GM12801 (cell line): ENCODE measurements around the gene PDIA5.

Experiments
- CTCF ChIP-seq: IDR thresholded peaks from one replicate; pipeline ENCODE4 v1.5.1; 2011; ENCODE audit warnings: control low read depth; ENCODE audit not compliant: insufficient read length; ENCODE audit errors: extremely low read depth

The PDIA5 gene

DNA sequence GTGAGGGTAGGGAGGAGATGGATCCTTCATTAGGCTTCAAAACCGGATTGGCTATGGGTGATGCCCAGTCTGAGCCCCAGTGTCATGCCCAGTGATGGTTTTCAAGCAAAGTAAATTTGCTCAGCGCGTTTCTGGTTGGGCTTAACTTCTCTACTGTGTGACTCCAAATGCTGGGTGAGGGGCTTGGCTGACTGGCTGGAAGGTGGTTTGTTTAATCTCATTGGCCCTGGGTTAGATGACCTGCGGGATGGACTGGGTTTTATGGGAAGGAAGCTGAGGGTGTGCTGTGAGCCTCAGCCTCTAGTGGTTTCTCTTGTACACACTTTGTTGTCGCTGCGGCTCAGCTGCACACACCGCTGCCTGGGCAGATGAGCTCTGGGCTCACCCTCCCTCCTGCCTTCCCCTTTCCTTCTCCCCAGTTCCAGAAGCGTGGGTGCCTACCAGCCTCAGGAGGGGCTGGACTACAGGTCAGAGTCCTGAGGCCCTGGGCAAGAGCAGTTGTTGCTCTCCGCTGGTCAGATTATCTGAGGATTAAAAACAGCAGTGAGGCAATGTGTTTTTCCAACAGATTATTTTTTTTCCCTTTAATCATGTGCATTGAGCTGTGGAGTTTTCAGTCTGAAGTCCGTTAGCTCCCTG, 18.6 kb downstream of the PDIA5 start:
- no peak for TF ChIP-seq CTCF

DNA sequence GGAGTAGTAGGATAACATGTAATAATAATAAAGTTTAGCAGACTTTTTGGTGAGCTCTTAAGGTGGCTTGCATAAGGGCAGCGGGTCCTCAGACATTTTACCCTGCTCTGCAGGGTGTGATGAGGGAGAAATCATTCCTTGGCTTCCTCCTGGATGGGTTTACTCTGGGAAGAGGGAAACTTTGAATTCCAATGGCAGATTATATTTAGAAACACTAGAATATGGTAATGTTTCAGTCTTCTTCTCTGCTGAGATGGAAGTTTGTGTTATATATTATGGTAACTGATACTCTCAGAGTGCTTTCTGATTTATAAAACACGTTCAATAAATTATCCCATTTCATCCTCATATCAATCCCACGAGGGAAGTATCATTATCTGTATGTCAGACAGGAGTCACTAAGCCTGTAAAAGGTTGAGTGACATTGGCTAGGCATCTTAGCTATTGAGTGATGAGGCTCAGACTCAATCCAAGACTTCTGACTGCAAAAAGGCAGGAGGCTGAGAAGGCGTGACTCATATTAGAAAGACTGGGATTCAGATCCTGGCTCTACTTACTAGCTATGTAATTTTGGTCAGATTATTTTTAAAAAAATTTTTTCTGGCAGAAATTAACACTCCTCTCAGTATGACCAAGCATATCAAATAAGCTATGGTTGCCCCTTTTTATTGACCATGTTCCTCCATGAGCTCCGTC, 19.3 kb downstream of the PDIA5 start:
- no peak for TF ChIP-seq CTCF

DNA sequence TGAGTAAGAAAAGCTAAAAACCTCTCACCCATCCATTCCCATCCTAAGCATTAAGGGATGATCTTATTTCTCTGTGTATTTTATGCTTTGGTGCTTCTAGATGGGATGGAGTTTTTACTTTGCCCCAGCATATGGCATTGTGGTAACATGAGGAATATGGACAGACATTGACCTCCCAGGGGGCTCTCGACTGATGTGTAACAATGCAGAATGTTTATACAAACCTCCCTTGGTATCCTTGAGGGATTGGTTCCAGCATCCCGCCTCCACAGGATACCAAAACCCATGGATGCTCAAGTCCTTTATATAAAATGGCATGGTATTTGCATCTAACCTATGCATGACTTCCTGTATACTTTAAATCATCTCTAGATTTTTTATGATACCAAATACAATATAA, 21.6 kb downstream of the PDIA5 start:
- no peak for TF ChIP-seq CTCF

DNA sequence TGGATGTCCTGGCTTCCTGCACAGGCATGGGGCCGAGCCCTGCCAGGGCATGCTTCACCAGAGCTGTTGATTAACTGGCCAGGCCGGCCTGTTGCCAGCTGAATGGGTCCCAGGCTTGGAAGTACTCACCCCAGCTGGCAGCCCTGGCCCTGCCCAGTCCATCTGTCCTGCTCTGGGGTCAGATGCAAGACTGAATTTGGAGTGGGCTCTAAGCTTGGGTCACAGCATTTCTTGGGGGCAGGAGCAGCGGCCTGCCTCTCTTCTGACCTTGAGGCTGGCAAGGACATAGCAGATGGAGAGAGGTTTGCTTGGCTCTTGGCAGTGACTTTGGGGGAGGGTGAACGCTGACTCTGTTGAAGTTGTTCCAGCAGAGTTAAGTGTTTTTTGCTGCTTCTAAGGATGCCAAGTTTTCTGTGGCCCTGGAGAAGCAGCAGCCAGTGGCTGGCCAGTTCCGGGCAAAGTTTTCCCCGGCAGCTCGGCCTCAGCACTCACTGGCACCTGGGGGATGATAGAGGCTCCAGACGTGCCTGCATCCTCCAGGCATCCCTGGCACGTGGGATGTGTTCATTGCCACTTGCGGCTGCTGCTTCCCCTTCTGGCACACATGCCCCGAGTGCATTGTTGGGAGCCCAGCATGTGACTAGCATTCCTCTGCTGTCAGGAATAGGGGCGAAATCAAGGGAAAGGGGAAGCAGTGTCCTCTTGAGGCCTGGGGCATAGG, 22.9 kb downstream of the PDIA5 start:
- no peak for TF ChIP-seq CTCF

GRCh38 chr3:123090728-123091531, 24.1 kb downstream of the PDIA5 start:
- TF ChIP-seq CTCF = no peak

GRCh38 chr3:123092243-123092642, 25.4 kb downstream of the PDIA5 start:
- no peak for TF ChIP-seq CTCF

DNA sequence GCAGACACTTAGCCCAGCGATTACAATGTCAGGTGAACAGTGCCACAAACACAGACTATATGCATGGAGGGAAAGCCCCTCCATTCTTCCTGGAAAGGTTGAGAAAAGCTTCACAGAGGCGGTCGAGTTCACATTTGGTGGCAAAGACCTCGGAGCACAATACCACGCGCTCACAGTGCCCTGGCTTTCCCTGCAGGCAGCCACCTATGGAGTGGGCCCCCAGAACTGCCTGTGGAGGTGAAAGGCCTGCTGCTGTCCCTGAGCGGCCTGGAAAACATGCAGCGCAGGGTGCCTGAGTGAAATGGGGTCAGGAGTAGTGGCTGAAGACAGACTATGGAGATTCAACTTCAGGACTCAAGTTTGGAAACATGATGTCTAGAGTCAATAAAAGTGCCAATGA, 26.9 kb downstream of the PDIA5 start:
- no peak for TF ChIP-seq CTCF
